HepG2 (cell line): ENCODE data around the gene HDAC10. TPM values are rescaled to one million over a fixed set of nuclear protein-coding genes. Genes with fewer than 3 reads are reported as not detected.

Source experiments
- ATAC-seq: fragments of 200-7000 bp; cut with Tn5 transposase; 3 replicates; pipeline ENCODE4 v1.9.1; 2020; ENCODE audit warnings: mild to moderate bottlenecking, moderate library complexity
- BruUV-seq: library from RNA; stranded (reverse); fragments of 400-500 nt; replicated peaks from 2 replicates; lab custom pipeline; 2021; lab: Mats Ljungman, UMichigan
- CTCF ChIA-PET: fragments of 300-600 bp; formaldehyde crosslinking; extraction: SDS; loops from one replicate; lab custom pipeline; 2021; ENCODE audit warnings: low total read pairs, inconsistent platforms, low intra/inter-chr PET ratio; lab: Yijun Ruan, JAX
- POLR2A ChIA-PET: fragments of 350-600 bp; sonication (Branson Sonifier 250); formaldehyde crosslinking; loops from one replicate; lab custom pipeline; 2020; ENCODE audit warnings: antibody characterized with exemption, inconsistent platforms; lab: Yijun Ruan, JAX
- DNase-seq: peaks from one replicate; pipeline ENCODE4 v3.0.0-alpha.2; 2015; ENCODE audit warnings: low spot score
- FAIRE-seq: peaks from 3 replicates; lab custom pipeline; 2011; peaks lifted over from hg19 to GRCh38; lab: Jason Lieb, UNC
- H2AFZ ChIP-seq: one replicate; pipeline ENCODE4 v1.6.1; 2011; ENCODE audit warnings: low read length, inconsistent platforms
- H3K27ac ChIP-seq: fragments of 300-600 bp; 3 replicates; pipeline ENCODE4 v1.8.0; 2011; ENCODE audit warnings: mixed run types, mild to moderate bottlenecking, mixed read lengths, low read length, inconsistent platforms; ENCODE audit not compliant: insufficient read depth; ENCODE audit errors: extremely low read length
- H3K27me3 ChIP-seq, 2 experiments: fragments of 200-600 bp in 1 of 2; 2 replicates in 1 of 2; 3 replicates in 1 of 2; pipeline versions ENCODE4 v1.6.0 to v1.8.0; 2011; ENCODE audit warnings: low read length in 2 of 2, mild to moderate bottlenecking in 2 of 2, moderate library complexity in 2 of 2, inconsistent platforms in 1 of 2; ENCODE audit not compliant: insufficient read depth in 2 of 2, control insufficient read depth in 1 of 2
- H3K36me3 ChIP-seq, 2 experiments: fragments of 200-600 bp in 1 of 2; replicated peaks in 1 of 2; 2 replicates in 1 of 2; 3 replicates in 1 of 2; pipeline versions ENCODE4 v1.5.1 to v1.8.0; 2011; ENCODE audit warnings: low read length in 2 of 2, inconsistent platforms in 1 of 2; ENCODE audit not compliant: insufficient read depth in 2 of 2, control insufficient read depth in 1 of 2
- H3K4me1 ChIP-seq: 2 replicates; pipeline ENCODE4 v1.5.1; 2012; ENCODE audit warnings: low read length, inconsistent platforms; ENCODE audit not compliant: insufficient read depth
- H3K4me2 ChIP-seq: 2 replicates; pipeline ENCODE4 v1.6.0; 2011; ENCODE audit warnings: low read depth, low read length, inconsistent platforms
- H3K4me3 ChIP-seq, 3 experiments: fragments of 200-600 bp in 1 of 3; sonication (generic), shearing (Covaris generic) in 1 of 3; replicated peaks in 1 of 3; 2 replicates each; pipeline ENCODE4 v1.5.1; 2011 to 2016; ENCODE audit warnings: low read length in 3 of 3, inconsistent platforms in 2 of 3, low read depth in 2 of 3, mild to moderate bottlenecking in 2 of 3, control low read depth in 1 of 3, mixed read lengths in 1 of 3; ENCODE audit not compliant: insufficient read depth in 1 of 3
- H3K79me2 ChIP-seq: one replicate; pipeline ENCODE4 v1.6.1; 2011; ENCODE audit warnings: low read length, inconsistent platforms; ENCODE audit not compliant: insufficient read depth
- H3K9ac ChIP-seq: 2 replicates; pipeline ENCODE4 v1.6.0; 2011; ENCODE audit warnings: mild to moderate bottlenecking, low read depth, low read length, inconsistent platforms; ENCODE audit not compliant: insufficient read depth
- H3K9me3 ChIP-seq: 2 replicates; pipeline ENCODE4 v1.5.1; 2012; ENCODE audit warnings: mild to moderate bottlenecking, low read length
- H4K20me1 ChIP-seq: 2 replicates; pipeline ENCODE4 v1.6.0; 2011; ENCODE audit warnings: inconsistent platforms, mild to moderate bottlenecking, low read length, moderate library complexity; ENCODE audit not compliant: insufficient read depth
- HMGA1 ChIP-seq: sonication (generic); formaldehyde crosslinking; conservative IDR thresholded peaks from 2 replicates; pipeline ENCODE4 v1.4.0; 2020; ENCODE audit warnings: missing genetic modification reagents
- NCOA2 ChIP-seq: sonication (generic); formaldehyde crosslinking; IDR thresholded peaks from 2 replicates; pipeline ENCODE4 v1.8.0; 2022; ENCODE audit warnings: inconsistent platforms
- NFE2L1 ChIP-seq: sonication (generic); formaldehyde crosslinking; IDR thresholded peaks from 2 replicates; pipeline ENCODE4 v1.4.0; 2020; ENCODE audit warnings: missing genetic modification reagents, mild to moderate bottlenecking, borderline replicate concordance
- RBFOX2 ChIP-seq: fragments of 200-400 bp; formaldehyde crosslinking; IDR thresholded peaks from 2 replicates; pipeline ENCODE4 v1.6.1; 2017; ENCODE audit warnings: low read depth, mild to moderate bottlenecking, low read length
- RCOR2 ChIP-seq: IDR thresholded peaks from 2 replicates; pipeline ENCODE4 v1.6.1; 2016; ENCODE audit warnings: missing biosample characterization, missing genetic modification reagents
- ZFP36L1 ChIP-seq: sonication (generic); formaldehyde crosslinking; IDR thresholded peaks from 2 replicates; pipeline ENCODE4 v1.8.0; 2022; ENCODE audit warnings: mild to moderate bottlenecking, missing genetic modification reagents, moderate library complexity
- ZFX ChIP-seq: sonication (generic); formaldehyde crosslinking; IDR thresholded peaks from 2 replicates; pipeline ENCODE4 v1.4.0; 2020; ENCODE audit warnings: mild to moderate bottlenecking, low read depth, missing genetic modification reagents, moderate library complexity
- ZNF333 ChIP-seq: sonication (generic); formaldehyde crosslinking; IDR thresholded peaks from 2 replicates; pipeline ENCODE4 v1.4.0; 2020; ENCODE audit warnings: mild to moderate bottlenecking, missing genetic modification reagents, borderline replicate concordance
- ZNF354B ChIP-seq: sonication (generic); formaldehyde crosslinking; IDR thresholded peaks from 2 replicates; pipeline ENCODE4 v1.8.0; 2022; ENCODE audit warnings: mild to moderate bottlenecking, missing genetic modification reagents
- ZNF672 ChIP-seq: sonication (generic); formaldehyde crosslinking; IDR thresholded peaks from 2 replicates; pipeline ENCODE4 v1.8.1; 2022; ENCODE audit warnings: missing genetic modification reagents
- ZNF678 ChIP-seq: sonication (generic); formaldehyde crosslinking; IDR thresholded peaks from 2 replicates; pipeline ENCODE4 v1.4.0; 2020; ENCODE audit warnings: mild to moderate bottlenecking, missing genetic modification reagents
- ZNF7 ChIP-seq: IDR thresholded peaks from 2 replicates; pipeline ENCODE4 v1.6.1; 2016; ENCODE audit warnings: missing biosample characterization, missing genetic modification reagents
- ZSCAN22 ChIP-seq: sonication (generic); formaldehyde crosslinking; IDR thresholded peaks from 2 replicates; pipeline ENCODE4 v1.4.0; 2020; ENCODE audit warnings: mild to moderate bottlenecking, missing genetic modification reagents
- ZSCAN29 ChIP-seq: sonication (generic); formaldehyde crosslinking; conservative IDR thresholded peaks from 2 replicates; pipeline ENCODE4 v1.4.0; 2020; ENCODE audit warnings: mild to moderate bottlenecking, missing genetic modification reagents
- WGBS: methylation state at CpG from one replicate; pipeline ENCODE4 v1.1.6; 2017; ENCODE audit warnings: low lambda C conversion rate; 5-methylcytosine and 5-hydroxymethylcytosine counted together
- in situ Hi-C: cut with HindIII; loops from 2 replicates; pipeline ENCODE4 v1.10.0; 2017; ENCODE audit warnings: low pct_unique_long_range_greater_than_20kb; ENCODE audit not compliant: extremely low pct_ligation_motif_present
- intact Hi-C: fragments of 100-400 bp; cut with micrococcal nuclease; formaldehyde crosslinking; loops from one replicate; pipeline ENCODE4 v1.10.0; 2022; ENCODE audit not compliant: unreplicated experiment
- polyA plus RNA-seq, 8 experiments: library from polyadenylated mRNA; depleted of rRNA in 3 of 8; stranded (reverse) in 7 of 8; unstranded in 1 of 8; fragments of >200 nt; fragmentation: Illumina TruSeq in 4 of 8; extraction: Trizol in 4 of 8; gene quantifications; 2 replicates each; pipeline versions ENCODE4 v1.2.1 to v1.2.3, GENCODE V29; 2011 to 2016; ENCODE audit warnings: low read depth in 4 of 8, missing spikeins in 1 of 8, mixed read lengths in 1 of 8; ENCODE audit not compliant: insufficient read depth in 1 of 8
- total RNA-seq, 5 experiments: library from RNA; depleted of rRNA; stranded (reverse); fragments of >200 nt; fragmentation: Illumina TruSeq; extraction: Trizol; gene quantifications; 2 replicates each; pipeline ENCODE4 v1.2.3, GENCODE V29; 2016; ENCODE audit warnings: low read depth in 1 of 5
- TF ChIP-seq, protein P1 (sequence below), 2 experiments: sonication (generic) in 1 of 2; formaldehyde crosslinking in 1 of 2; IDR thresholded peaks; 2 replicates each; pipeline versions ENCODE4 v1.6.1 to v1.9.0; 2014 to 2022; ENCODE audit warnings: antibody characterized with exemption in 1 of 2, borderline replicate concordance in 1 of 2, inconsistent platforms in 1 of 2, low read depth in 1 of 2, missing genetic modification reagents in 1 of 2
- TF ChIP-seq, protein P2 (sequence below): sonication (generic); formaldehyde crosslinking; conservative IDR thresholded peaks from 2 replicates; pipeline ENCODE4 v1.8.1; 2023; ENCODE audit warnings: missing genetic modification reagents

HDAC10 gene
- total and polyA plus RNA-seq, 2 of the 13 experiments (the other 11 are each of a cell fraction or from before 2014, with no cell fraction given), result 13.9 to 14.9 TPM

DNA sequence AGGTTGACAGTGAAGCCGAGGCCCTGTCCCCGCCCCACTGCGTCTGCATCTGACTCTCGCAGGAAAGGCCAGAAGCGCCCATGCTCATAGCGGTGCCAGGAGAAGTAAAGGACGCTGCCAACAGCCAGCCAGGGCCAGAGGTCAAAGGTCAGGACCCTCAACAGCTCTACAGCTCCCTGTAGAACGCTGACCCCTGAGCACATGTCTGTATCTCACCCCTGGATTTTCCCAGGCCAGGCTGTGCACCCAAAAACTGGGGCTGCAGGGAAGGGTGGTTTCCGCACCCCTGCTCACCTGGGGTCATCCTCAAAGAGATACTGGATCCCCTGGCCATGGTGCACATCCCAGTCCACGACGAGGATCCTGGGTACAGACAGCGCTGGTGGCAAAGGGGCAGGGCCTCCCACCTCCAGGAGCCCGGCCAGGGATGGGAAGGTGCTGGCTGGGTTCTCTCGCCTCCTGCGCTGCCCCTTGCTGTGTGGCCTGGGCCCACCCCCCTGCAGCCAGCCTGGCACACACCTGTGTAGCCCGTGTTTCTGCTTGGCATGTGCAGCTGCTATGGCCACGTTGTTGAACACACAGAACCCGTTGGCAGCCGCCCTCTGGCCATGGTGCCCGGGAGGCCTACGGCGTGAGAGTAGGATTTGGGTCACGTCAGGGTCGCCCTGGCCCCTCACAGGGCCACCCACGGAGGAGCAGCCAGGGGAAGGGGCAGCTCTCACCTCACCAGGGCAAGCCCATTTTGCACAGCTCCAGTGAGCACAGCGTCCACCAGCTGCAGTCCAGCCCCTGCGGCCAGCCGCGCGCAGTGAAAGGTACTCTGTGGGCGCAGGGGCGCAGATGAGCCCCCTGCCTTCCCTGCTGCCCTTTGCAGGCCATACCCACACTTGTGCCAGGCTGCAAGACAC lies 1.5 kb downstream of the HDAC10 start:
- Histone ChIP-seq H2AFZ (no peak overlapping the region), H4K20me1 (no peaks in the 10 kb centered on the region), H3K4me1 (peaks cover 49% of the 10 kb centered on the region), H3K9ac (peak overlapping the region; percentile 84), H3K27me3 (no peaks in the 10 kb centered on the region; a peak in 1 of 5 replicates), H3K4me2 (peak overlapping the region; percentile 96), H3K79me2 (peaks cover 13% of the 10 kb centered on the region), H3K4me3 (peak overlapping the region in 2 of 3 experiments; percentile 84 to 92; a peak in 4 of 6 replicates), H3K36me3 (peaks cover 2 to 9% of the 10 kb centered on the region in 2 experiments; a peak in 2 of 5 replicates), H3K27ac (no peak overlapping the region), H3K9me3 (no peaks in the 10 kb centered on the region)
- CTCF ChIA-PET, result interaction anchor here (1.2 kb wide), 1 partner anchor 9 kb away, joined by 4 read pairs; no protein-coding TSS in a partner anchor
- intact Hi-C loops, result no loop called here
- in situ Hi-C loops, result no loop called here
- FAIRE-seq (no peak), ATAC-seq (no peak), DNase-seq (no peak)
- POLR2A ChIA-PET, result interaction anchor here (1.5 to 2.3 kb wide), 5 partner anchors 8 to 276 kb away, joined by 3 to 7 read pairs (median 4); partner anchors contain the start of genes DENND6B and SCO2
- 100% methylated on average over 1 of the region's 32 CpGs for WGBS
- no TSS peak for BruUV-seq
- TF ChIP-seq ZNF672 (CRISPR knock-in tag), result no peak
- no peak for TF ChIP-seq ZNF7 (CRISPR knock-in tag)
- TF ChIP-seq ZNF333, result no peak
- TF ChIP-seq RBFOX2, result peak; percentile 57
- TF ChIP-seq ZSCAN29 (CRISPR knock-in tag), result no peak
- TF ChIP-seq, protein P1, sequence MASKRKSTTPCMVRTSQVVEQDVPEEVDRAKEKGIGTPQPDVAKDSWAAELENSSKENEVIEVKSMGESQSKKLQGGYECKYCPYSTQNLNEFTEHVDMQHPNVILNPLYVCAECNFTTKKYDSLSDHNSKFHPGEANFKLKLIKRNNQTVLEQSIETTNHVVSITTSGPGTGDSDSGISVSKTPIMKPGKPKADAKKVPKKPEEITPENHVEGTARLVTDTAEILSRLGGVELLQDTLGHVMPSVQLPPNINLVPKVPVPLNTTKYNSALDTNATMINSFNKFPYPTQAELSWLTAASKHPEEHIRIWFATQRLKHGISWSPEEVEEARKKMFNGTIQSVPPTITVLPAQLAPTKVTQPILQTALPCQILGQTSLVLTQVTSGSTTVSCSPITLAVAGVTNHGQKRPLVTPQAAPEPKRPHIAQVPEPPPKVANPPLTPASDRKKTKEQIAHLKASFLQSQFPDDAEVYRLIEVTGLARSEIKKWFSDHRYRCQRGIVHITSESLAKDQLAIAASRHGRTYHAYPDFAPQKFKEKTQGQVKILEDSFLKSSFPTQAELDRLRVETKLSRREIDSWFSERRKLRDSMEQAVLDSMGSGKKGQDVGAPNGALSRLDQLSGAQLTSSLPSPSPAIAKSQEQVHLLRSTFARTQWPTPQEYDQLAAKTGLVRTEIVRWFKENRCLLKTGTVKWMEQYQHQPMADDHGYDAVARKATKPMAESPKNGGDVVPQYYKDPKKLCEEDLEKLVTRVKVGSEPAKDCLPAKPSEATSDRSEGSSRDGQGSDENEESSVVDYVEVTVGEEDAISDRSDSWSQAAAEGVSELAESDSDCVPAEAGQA (IDR thresholded peaks at IDR 0.05; ENCODE audit: low read depth), result no peak
- TF ChIP-seq, protein P1 (CRISPR knock-in tag; IDR thresholded peaks at IDR 0.05; ENCODE audit: borderline replicate concordance), result no peak
- no peak for TF ChIP-seq ZFX (CRISPR knock-in tag)
- TF ChIP-seq ZFP36L1 (CRISPR knock-in tag), result no peak
- TF ChIP-seq ZSCAN22 (CRISPR knock-in tag), result no peak
- TF ChIP-seq ZNF354B (CRISPR knock-in tag), result no peak
- TF ChIP-seq, protein P2, sequence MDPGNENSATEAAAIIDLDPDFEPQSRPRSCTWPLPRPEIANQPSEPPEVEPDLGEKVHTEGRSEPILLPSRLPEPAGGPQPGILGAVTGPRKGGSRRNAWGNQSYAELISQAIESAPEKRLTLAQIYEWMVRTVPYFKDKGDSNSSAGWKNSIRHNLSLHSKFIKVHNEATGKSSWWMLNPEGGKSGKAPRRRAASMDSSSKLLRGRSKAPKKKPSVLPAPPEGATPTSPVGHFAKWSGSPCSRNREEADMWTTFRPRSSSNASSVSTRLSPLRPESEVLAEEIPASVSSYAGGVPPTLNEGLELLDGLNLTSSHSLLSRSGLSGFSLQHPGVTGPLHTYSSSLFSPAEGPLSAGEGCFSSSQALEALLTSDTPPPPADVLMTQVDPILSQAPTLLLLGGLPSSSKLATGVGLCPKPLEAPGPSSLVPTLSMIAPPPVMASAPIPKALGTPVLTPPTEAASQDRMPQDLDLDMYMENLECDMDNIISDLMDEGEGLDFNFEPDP (CRISPR knock-in tag), result 0 out of 2 replicates have a peak, but pooled peaks have one; percentile 74
- TF ChIP-seq RCOR2, result no peak
- TF ChIP-seq ZNF678, result no peak
- no peak for TF ChIP-seq NFE2L1 (CRISPR knock-in tag)
- no peak for TF ChIP-seq HMGA1 (CRISPR knock-in tag)
- TF ChIP-seq NCOA2 (CRISPR knock-in tag), result no peak
